ENCODE results near the gene TRPC4.

- TF ChIP-seq CTCF (IDR thresholded peaks at IDR 0.05; ENCODE audit: low read depth, low read length) = no peak
- no peak for TF ChIP-seq EZH2phosphoT487 (IDR thresholded peaks at IDR 0.05; ENCODE audit: low read depth)
Measured at GRCh38 chr13:37701306-37701705, 168.3 kb downstream of the TRPC4 start.

All from OCI-LY3 (cell line).